Endothelial cell of hepatic sinusoid (primary cell): ENCODE results near the gene CLOCK.

Experiments
- in situ Hi-C: cut with HindIII; loops from 2 replicates; pipeline ENCODE4 v1.10.0; 2017; ENCODE audit warnings: low sequenced_read_pairs

CLOCK gene

GRCh38 chr4:55543858-55544257 lies 2.9 kb downstream of the CLOCK start:
- in situ Hi-C loops, result no loop called here

- in situ Hi-C loops, result no loop called here
These were observed 6.4 kb downstream of the CLOCK start for GRCh38 chr4:55540271-55540670.

GRCh38 chr4:55539658-55540057 lies 7.1 kb downstream of the CLOCK start:
- in situ Hi-C loops, result loop anchor here (5.0 kb wide), 1 partner anchor 42 kb away; no protein-coding TSS in a partner anchor

- in situ Hi-C loops, result loop anchor here (5.0 kb wide), 1 partner anchor 41 kb away; no protein-coding TSS in a partner anchor
These were observed 8.2 kb downstream of the CLOCK start for GRCh38 chr4:55538531-55538930.

- in situ Hi-C loops, result no loop called here
These were observed 12.4 kb downstream of the CLOCK start for GRCh38 chr4:55534306-55534705.

GRCh38 chr4:55530691-55531090 lies 16.0 kb downstream of the CLOCK start:
- in situ Hi-C loops, result no loop called here

- in situ Hi-C loops, result no loop called here
These were observed 16.5 kb downstream of the CLOCK start for GRCh38 chr4:55530167-55530566.

- in situ Hi-C loops, result no loop called here
These were observed 18.2 kb downstream of the CLOCK start for GRCh38 chr4:55528491-55528890.

- in situ Hi-C loops, result no loop called here
These were observed 21.7 kb downstream of the CLOCK start for GRCh38 chr4:55524844-55525571.

- in situ Hi-C loops, result no loop called here
These were observed 28.3 kb downstream of the CLOCK start for GRCh38 chr4:55518442-55518841.

- in situ Hi-C loops, result no loop called here
These were observed 29.0 kb downstream of the CLOCK start for GRCh38 chr4:55517526-55518229.

- in situ Hi-C loops, result no loop called here
These were observed 33.7 kb downstream of the CLOCK start for GRCh38 chr4:55512922-55513571.

GRCh38 chr4:55512077-55512476 lies 34.6 kb downstream of the CLOCK start:
- in situ Hi-C loops, result no loop called here

- in situ Hi-C loops, result no loop called here
These were observed 36.0 kb downstream of the CLOCK start for GRCh38 chr4:55510685-55511084.

- in situ Hi-C loops, result no loop called here
These were observed 37.4 kb downstream of the CLOCK start for GRCh38 chr4:55509266-55509665.

- in situ Hi-C loops, result no loop called here
These were observed 39.1 kb downstream of the CLOCK start for GRCh38 chr4:55507612-55508011.

GRCh38 chr4:55503169-55503568 lies 43.5 kb downstream of the CLOCK start:
- in situ Hi-C loops, result no loop called here

GRCh38 chr4:55500072-55500471 lies 46.6 kb downstream of the CLOCK start:
- in situ Hi-C loops, result no loop called here

- in situ Hi-C loops, result loop anchor here (5.0 kb wide), 1 partner anchor 38 kb away; no protein-coding TSS in a partner anchor
These were observed 47.2 kb downstream of the CLOCK start for GRCh38 chr4:55499495-55499894.

GRCh38 chr4:55498051-55498450 lies 48.7 kb downstream of the CLOCK start:
- in situ Hi-C loops, result loop anchor here (5.0 kb wide), 1 partner anchor 39 kb away; no protein-coding TSS in a partner anchor

- in situ Hi-C loops, result no loop called here
These were observed 55.2 kb downstream of the CLOCK start for GRCh38 chr4:55491486-55491885.

GRCh38 chr4:55488716-55489115 lies 58.0 kb downstream of the CLOCK start:
- in situ Hi-C loops, result no loop called here
